ENCODE measurements around the gene USP1. TPM values are rescaled to one million over a fixed set of nuclear protein-coding genes. Genes with fewer than 3 reads are reported as not detected.

The USP1 gene
- polyA plus RNA-seq, 4 donors, result 62.7 to 86.4 (median 74.3) TPM

DNA sequence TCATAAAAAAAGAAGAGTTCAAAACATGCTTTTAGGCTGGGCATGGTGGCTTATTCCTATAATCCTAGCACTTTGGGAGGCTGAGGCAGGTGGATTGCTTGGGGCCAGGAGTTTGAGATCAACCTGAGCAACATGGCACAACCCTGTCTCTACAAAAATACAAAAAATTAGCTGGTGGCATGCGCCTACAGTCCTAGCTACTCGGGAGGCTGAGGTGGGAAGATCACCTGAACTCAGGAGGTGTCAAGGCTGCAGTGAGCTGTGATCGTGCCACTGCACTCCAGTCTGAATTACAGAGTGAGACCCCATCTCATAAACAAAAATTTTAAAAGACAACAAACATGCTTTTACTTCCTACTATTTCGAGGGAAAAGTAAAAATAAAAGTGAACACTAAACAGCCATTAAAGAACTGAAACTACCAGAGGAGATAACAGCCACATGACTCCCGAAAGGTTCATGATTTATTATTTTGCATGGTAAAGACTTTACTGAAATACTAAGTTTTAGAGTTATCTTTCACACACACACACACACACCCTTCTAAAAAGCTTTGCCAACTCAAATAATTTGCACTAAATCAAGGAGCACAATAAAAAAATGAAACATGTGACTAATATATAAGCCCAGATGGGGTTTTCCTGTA, 48.1 kb downstream of the USP1 start:
- no peak for DNase-seq (ENCODE audit: low read depth in 4 of 4, low spot score in 3 of 4)

DNA sequence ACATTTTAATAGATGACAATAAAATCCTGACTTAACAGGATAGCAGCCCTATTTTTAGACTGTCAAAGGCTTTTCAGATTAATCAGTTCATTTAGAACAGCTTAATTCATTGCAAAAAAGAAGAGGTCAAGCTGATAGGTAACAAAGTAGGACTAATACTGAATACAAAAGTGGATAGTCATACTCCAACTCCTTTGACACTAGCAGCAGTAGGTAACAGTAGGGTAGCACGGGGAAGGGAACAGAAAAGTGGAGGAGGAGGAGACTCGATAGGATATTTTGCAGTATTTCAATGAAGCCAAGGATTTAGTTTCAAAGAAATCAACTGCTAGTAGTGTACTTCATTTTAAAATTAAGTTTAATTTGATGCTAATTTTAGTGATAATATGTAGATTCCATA, 51.1 kb downstream of the USP1 start:
- DNase-seq (ENCODE audit: low read depth in 4 of 4, low spot score in 3 of 4), result no peak

DNA sequence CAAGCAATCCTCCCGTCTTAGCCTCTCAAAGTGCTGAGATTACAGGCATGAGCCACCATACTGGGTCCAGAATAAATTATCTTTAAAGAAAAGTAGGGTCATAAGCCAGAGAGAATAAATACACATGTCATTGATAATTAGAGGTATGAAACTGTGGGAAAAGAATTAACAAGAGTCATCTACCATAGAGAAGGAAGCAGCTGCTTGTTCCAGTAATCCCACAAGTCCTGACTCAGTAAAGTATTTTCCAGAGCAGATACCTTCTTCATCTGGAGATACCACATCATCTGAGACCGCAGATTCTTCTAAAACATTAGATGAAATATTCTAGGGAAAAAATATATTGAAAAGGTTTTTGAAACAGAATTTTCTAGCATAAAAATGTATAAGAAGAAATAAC, 55.7 kb downstream of the USP1 start:
- DNase-seq (ENCODE audit: low read depth in 4 of 4, low spot score in 3 of 4), result no peak

DNA sequence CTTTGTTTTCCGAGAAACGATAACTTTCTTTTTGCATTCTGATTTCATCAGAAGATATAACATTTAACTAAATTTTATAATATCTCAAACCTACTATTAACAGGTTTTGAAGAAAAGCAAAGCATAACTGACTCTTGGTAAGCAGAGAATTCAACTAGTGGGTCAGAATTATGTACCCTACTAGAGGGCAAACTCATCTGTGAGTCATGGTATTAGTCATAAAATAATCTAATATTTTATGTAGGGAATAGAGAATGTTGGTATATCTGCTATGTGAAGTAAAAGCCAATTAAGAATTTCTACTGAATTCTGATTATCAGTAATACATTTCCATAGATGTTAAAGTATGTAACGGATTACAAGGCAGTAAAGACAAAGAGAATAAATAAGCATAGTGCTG, 56.8 kb downstream of the USP1 start:
- no peak for DNase-seq (ENCODE audit: low read depth in 4 of 4, low spot score in 3 of 4)

DNA sequence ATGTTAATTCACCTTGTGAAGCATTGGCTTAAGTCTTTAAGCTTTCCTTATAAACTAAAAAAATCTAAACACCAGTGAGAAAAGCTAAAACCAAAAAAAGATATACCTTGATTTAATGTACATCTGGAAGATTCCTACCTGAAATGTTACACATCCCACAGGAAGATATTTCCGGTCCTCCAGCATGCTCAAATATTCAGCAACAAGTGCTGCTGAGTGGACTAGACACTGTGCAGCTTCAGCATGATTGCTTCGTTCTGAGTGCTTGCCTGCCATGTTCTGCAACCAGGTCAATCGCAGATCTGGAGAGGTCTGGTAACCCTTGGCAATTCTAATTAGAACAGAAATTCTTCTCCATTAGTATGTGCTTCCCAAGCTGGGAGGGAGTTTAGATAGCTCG, 57.3 kb downstream of the USP1 start:
- DNase-seq (ENCODE audit: low read depth in 4 of 4, low spot score in 3 of 4), result no peak

DNA sequence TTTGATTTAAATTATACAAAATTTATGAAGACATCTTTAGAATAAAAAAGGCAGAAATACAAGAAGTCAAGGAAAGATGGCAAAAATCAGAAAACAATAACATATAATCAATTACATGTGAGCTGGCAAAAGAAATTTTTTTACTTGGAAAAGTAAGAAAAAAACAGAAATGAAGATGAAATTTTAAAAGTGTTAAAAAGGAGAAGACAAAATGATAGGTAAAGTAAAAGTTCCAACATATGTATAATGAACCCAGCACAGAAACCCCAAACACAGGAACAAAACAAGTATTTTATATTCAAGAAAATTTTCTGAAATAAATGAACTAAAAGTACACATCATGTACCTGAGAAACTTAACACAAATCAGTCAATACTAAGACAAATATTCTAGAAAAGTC, 63.4 kb downstream of the USP1 start:
- DNase-seq (ENCODE audit: low read depth in 4 of 4, low spot score in 3 of 4), result no peak

Other genes starting within 250 kb of the USP1 start
- 1 to 10 TPM; 3.3 to 6.5 (median 3.8) TPM for gene L1TD1, start 242.2 kb upstream of the USP1 start, polyA plus RNA-seq (ENCODE audit: insufficient read length in 4 of 4)
- 10 to 100 TPM; 19.3 to 45.3 (median 20.4) TPM for gene KANK4, start 117.6 kb upstream of the USP1 start, polyA plus RNA-seq (ENCODE audit: insufficient read length in 4 of 4)
- gene ANGPTL3, start 160.5 kb downstream of the USP1 start, polyA plus RNA-seq (ENCODE audit: insufficient read length in 4 of 4), result 1 to 10 TPM; 3.9 to 9.7 (median 5.5) TPM

Measured in left renal pelvis (tissue), 4 donors.